GM10266 (cell line): ENCODE measurements around the gene TP63.

Source experiments
- DNase-seq: peaks from one replicate; pipeline ENCODE4 v3.0.0; 2012; ENCODE audit errors: extremely low spot score
- CTCF ChIP-seq: IDR thresholded peaks from 2 replicates; pipeline ENCODE4 v1.5.1; 2012; ENCODE audit warnings: mild to moderate bottlenecking, low read depth; ENCODE audit not compliant: control insufficient read depth, insufficient read depth; ENCODE audit errors: missing control alignments

TP63 gene

GRCh38 chr3:189868061-189868460, 236.9 kb downstream of the TP63 start:
- no peak for TF ChIP-seq CTCF
- no peak for DNase-seq

GRCh38 chr3:189869165-189869564, 238.0 kb downstream of the TP63 start:
- TF ChIP-seq CTCF = no peak
- DNase-seq = no peak

GRCh38 chr3:189871418-189871817, 240.2 kb downstream of the TP63 start:
- TF ChIP-seq CTCF = no peak
- DNase-seq = no peak

GRCh38 chr3:189883113-189883753, 252.0 kb downstream of the TP63 start:
- no peak for TF ChIP-seq CTCF
- no peak for DNase-seq

- TF ChIP-seq CTCF = no peak
- no peak for DNase-seq
Observed at GRCh38 chr3:189890496-189890895, 259.3 kb downstream of the TP63 start.

GRCh38 chr3:189896533-189896932, 265.3 kb downstream of the TP63 start:
- TF ChIP-seq CTCF = no peak
- DNase-seq = no peak

- no peak for DNase-seq
- no peak for TF ChIP-seq CTCF
Observed at GRCh38 chr3:189897406-189897805, 266.2 kb downstream of the TP63 start.
